ENCODE data around the gene UBAP1.
"Not testable (repeated sequence)": the region's sequence is repeated elsewhere in the genome, so short reads cannot be mapped to it uniquely, and the experiment has no call there.

UBAP1 gene

DNA sequence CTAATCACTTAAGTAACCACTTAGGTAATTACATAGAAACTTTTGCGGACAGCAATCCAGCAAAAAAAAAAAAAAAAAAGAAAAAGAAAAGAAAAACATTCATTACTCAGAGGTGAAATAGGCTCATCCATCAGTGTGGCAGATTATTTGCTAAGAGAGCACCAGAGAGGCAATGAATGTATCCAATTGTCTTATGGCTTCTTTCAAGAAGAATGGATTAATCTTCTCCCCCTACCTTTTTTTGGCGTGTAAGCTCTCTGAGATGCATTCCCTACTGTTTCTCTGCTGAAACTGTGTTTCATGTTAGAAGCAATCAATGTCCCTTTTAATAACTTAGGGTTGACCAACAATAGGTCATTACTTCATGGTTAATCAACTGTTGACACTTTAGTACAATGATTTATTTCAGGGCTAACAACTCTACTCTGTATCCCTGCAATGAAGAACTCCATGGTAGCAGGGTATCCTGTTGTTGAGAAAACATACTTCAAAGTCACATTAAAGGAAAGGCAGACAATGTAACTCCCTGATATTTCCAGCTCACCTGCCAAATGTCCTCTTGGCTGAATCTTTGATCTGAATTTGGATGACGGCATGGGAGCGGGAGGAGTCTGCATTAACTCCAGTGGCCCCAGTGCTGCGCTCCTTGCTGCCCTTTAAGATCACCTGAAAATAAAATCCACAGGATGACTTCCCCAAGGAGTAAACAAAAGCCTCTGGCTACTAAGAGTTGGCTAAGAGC lies 92.6 kb downstream of the UBAP1 start:
- DNase-seq: no peak

DNA sequence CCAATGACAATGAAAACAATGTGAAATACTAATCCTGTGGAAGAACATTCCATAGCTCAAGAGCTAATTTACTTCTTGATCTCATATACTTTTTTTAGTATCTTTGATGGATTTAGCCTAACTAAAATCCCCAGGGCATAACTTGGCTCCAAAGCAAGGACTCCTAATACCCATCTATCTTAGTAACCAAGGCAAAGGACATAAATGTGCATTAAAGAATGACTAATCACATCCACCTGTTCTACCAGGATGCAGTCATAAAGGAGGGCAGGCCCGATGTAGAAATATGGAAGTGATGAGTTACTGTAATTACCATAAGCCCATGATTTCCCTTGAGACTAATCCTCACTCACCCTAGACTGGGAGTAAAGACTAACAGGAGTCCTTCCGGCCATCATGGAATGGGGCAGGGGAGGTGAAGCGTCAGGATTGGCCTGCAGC lies 93.3 kb downstream of the UBAP1 start:
- DNase-seq: no peak

DNA sequence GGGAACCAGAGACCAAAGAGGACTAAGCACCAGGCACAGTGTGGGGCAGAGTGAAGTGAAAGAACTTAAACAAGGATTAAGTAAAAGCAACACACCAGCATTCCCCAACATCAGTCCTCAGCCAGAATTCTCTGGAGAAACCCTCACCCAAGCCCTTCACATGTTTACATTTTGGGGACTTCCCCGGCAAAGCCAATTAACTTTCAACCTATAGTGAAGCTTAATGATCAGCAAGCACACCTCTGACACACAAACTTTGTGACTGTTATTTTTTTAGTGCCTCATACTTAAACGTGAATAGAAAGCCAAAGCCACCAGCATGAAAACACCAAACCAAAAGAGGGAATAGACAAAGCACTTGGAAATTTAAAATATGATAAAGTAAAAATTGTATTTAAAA lies 94.7 kb downstream of the UBAP1 start:
- DNase-seq: not testable (repeated sequence)

DNA sequence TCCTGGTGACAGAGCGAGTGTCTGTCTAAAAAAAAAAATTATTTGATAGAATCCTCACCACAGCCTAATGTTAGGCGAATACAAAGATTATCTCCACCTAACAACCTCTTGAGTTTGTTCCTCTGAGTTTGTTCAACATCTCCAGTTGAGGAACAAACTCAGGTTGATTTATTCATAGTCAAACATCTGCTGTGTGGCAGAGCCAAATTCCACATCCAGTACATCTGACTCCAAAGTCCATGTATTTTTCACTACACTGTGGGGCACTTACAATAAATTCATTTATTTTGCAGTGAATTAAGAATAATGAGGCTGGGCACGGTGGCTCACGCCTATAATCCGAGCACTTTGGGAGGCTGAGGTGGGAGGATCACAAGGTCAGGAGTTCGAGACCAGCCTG lies 97.0 kb downstream of the UBAP1 start:
- DNase-seq: no peak

DNA sequence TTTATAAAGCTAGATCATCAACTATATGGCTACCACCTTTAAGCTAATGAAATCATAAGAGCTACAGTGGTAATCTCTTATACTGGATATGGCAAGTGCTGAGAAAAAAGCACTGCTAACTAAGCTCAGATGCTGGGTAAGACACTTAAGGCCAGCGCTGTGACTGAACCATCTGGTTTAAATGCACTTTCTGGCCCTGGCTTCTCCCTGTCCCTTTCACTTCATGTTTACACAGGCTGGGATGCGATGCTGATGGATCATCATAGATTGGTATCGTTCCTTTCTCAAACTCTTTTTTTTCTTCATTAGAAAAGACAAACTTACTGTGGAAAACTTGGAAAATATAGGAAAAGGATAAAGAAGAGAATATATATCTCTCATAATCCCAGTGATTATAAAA lies 97.9 kb downstream of the UBAP1 start:
- DNase-seq: no peak

DNA sequence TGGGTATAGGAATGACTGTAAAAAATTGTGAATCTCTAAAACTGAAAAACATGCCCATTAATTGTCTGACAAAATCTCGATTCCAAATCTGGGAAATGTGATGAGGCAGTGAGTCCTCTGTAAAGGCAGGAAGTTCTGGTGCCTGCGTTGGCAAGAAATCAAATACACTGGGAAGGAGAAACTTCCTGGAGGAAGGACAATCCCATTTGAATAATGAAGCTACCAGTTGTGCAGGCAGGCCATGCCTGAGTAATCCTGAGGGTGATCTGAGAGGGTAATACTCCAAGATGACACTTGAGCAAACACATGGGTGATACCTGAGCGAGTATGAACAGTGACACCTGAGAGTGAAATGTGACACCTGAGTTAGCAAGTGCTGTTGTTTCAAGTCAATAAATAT lies 100.6 kb downstream of the UBAP1 start:
- no peak for DNase-seq

DNA sequence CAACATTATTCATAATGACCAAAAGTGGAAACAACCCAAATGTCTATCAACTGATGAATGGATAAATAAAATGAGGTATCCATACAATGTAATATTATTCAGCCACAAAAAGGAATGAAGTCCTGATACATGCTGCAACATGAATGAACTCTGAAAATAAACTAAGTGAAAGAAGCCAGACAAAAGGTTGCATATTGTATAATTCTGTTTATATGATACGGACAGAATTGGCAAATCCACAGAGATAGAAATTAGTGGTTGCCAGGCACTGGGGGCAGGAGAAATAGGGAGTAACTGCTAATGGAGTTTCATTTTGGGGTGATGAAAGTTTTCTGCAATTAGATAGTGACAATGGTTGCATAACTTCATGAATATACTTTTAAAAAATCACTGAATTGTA lies 103.3 kb downstream of the UBAP1 start:
- no peak for DNase-seq

DNA sequence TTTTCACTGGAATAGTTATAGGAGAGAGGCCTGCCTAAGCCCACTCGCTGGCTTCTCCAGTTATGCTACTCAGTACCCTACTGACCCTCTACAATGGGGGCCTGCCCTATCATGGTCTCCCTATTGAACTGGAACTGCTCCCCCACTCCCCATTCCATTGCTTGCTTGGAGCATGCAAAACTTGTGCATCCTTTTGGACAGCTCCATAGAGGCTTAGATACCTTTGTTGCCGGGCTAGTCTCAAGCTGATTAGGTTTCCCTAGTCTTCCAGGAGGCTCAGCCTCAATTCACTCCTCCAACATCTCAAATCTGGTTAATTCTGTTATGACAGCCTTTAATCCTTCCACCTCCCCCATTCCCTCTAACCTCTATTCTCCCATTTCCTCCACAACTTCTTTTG lies 110.3 kb downstream of the UBAP1 start:
- no peak for DNase-seq

DNA sequence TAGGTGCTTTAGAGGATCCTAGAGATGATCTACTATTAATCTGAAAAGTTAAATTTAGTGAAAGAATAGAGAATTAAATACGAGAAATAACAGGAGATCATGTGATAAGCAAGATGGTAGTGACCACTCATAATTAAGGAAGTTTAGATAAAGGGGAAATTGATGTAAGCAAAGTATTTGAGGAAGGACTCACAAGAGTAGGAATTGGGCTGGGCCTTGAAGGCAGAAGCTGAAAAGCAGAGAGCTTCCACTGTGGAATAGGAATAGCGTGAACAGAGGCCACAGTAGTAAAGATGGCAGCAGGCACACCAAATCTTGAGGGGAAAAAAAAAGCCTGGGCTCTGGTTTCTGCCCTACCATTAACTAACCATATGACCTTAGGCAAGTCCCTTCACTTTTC lies 112.2 kb downstream of the UBAP1 start:
- peak in 1 of 2 donors; percentile 8 for DNase-seq

DNA sequence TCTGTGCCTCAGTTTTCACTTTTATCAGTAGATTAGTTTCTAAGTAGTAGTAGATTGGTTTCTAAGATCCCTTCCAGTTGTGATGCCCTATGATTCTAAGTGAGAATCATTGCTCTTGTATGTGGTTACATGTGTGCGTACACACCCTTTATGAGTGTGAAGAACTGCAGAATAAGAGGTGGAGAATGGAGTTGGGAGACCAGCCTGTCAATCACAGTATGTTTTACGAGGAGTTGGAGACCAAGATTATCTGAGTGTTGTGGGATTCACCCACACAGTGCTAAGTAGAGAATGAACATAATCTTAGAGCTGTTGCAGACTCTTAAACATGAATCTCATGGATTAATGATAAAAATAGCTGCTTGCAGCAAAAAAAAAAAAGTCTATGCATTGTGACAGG lies 112.6 kb downstream of the UBAP1 start:
- DNase-seq: no peak

DNA sequence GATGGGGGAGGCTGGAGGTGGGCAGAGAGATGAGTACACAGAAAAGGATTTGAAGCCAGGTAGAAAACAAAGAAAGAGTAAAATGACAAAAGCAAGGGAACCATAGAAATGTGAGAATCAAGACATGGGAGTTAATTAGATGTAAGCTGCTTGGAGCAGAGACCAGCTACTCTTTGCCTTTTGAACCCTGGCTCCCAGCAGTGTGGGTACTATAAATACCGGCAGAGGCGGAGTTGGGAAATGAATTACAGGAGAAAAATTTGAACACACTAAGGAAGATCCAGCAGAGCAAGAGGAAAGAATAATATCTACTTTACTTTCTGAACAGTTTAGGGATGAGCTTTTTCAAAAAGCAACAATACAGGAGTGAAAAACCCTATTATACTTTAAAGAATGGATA lies 113.7 kb downstream of the UBAP1 start:
- DNase-seq: no peak

DNA sequence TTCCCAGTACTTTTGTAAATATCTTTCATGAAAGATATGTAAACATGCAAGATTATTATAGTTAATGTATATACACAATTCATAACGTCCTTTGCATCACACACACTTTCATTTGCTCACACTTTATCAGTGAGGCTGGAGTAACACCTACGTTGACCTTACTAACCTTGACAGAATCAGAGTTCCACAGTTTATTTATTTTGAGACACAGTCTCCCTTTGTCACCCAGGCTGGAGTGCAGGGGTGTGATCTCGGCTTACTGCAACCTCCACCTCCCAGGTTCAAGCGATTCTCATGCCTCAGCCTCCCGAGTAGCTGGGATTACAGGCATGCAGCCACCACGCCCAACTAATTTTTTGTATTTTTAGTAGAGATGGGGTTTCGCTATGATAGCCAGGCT lies 122.2 kb downstream of the UBAP1 start:
- not testable (repeated sequence) for DNase-seq

Data from hippocampal formation (tissue), 2 donors.